ENCODE measurements around the gene KRTAP5-2.

- TF ChIP-seq EZH2 (IDR thresholded peaks at IDR 0.05) (no peak), POLR2AphosphoS5 (IDR thresholded peaks at IDR 0.05; ENCODE audit: borderline replicate concordance, low read depth, low read length) (no peak)
Observed at GRCh38 chr11:1549338-1550330, 48.5 kb downstream of the KRTAP5-2 start.
